Activated T-cell treated with anti-CD3 and anti-CD28 coated beads for 24 hours (primary cell): ENCODE data around the gene NPRL2.

Source experiments
- DNase-seq: peaks from one replicate; pipeline ENCODE4 v3.0.0-alpha.2; 2020; ENCODE audit warnings: low read depth

The NPRL2 gene

DNA sequence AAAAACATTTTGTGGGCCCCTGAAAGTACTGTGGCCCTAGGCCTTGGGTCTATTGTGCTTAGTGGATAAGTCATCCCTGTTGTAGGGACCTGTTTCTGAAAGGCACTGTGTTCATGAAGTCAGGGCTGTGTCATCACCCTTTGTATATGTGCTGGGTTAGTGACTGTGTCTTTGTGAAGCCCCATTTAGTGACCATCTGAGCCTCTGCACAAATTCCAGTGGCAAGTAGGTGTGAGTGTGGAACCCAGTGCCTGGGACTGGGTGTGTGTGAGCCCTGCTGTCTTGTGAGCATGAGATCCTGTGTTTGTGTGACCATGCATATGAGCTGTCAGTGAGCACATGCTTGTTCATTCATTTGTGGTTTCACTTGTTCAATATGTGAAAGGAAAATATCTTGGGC is 46.0 kb downstream of the NPRL2 start:
- DNase-seq = no peak

DNA sequence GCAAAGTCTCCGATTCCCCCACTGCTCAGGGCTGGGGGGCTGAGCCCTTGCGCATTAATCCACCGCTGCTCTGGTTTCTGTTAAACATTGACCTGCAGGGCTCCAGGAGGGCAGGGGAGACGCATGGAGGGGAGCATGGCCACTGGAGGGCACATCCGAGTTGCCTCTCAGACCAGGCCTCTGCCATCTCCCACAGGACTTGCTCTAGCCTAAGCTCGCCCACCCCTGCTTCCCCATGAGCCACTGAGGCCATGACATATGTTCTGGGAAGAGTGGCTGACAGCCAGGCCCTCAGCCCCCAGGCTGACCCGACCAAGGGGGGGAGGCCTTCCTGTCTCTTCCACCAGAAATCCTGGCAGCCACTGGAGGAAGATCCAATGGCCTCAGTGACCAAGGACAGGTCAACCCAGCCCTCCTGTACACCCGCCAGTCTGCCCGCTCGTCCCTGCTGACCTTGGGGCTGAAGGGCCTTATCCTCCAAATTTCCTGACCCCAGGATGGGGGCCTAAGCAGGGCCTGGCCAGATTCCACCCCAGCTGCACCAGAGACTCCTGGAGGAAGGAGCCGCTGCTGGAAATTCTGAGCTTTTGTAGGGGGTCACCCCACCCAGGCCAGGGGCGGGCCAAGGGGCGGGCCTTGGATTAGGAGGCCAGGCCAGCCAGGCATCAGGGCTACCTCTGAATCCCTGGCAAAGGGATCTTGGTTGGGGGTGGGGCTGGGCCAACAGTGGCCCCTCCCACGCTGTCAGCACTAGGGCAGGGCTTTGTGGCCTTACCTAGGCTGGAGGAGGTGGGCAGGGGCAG is 47.4 kb downstream of the NPRL2 start, which contains the start of gene HYAL1:
HYAL1 (minus strand) TSS at position 562 of the 803 bp plus-strand sequence. CDS start 618 bp downstream, outside the sequence.
- DNase-seq = no peak

DNA sequence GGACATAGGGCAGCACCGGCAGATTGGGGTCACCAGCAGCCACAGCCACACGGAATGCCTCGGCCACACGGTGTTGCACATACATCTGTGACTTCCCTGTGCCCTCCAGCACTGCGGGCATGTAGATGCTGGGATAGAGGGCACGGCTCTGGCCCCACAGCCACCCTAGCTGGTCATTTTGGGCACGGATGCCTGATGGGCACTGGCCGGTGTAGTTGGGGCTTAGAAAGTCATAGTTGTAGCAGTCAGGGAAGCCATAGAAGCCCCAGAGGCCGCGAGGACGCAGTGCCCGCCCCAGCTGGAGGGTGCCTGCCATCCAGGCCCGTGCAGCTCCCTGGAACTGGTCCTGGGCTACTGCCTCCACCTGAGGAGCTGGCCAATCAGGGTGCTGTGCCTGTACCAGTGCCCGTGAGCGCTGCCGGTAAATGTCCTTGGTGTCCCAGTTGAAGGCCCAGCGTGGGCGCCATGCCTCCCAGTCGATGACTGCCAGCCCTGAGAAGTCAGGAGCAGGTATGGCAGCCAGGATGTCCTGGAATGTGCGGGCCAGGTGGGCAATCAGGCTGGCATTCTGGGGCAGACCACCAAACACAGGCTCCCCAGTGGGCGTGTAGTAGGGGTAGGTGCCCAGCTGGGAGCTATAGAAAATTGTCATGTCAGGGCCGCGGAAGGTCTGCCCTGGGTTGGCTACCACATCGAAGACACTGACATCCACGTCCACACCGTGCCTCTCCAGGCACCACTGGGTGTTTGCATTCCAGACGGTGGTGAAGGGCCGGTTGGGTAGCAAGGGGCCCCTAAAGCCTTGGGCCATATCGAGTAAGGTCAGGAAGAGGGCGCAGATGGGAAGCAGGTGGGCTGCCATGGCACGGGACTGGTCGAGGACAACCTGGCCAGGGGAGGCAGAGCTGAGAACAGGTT is 48.2 kb downstream of the NPRL2 start:
- no peak for DNase-seq

DNA sequence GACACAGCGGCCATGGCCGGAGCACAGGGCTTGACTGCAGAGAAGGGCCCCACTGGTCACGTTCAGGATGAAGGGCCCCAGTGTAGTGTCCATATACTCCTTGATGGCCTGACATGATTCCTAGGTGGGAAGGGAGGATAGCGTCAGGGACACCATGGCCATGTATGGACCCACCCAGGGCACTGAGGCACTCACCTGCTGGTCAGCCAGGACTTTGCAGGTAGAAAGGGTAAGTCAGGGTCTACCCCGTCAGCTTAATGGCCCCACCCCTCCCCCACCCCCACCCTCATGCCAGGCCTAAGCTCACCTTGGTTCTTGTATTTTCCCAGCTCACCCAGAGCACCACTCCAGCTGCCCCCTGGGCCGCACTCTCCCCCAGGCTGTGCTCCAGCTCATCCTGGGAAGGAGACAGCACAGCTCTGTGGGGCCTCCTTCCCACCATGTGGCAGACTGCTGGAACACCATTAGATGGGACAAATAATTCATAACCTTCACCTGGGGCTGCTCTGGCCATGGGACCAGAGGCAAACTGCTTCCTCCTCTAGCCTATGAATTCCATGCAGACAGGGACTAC is 49.8 kb downstream of the NPRL2 start:
- DNase-seq = no peak

DNA sequence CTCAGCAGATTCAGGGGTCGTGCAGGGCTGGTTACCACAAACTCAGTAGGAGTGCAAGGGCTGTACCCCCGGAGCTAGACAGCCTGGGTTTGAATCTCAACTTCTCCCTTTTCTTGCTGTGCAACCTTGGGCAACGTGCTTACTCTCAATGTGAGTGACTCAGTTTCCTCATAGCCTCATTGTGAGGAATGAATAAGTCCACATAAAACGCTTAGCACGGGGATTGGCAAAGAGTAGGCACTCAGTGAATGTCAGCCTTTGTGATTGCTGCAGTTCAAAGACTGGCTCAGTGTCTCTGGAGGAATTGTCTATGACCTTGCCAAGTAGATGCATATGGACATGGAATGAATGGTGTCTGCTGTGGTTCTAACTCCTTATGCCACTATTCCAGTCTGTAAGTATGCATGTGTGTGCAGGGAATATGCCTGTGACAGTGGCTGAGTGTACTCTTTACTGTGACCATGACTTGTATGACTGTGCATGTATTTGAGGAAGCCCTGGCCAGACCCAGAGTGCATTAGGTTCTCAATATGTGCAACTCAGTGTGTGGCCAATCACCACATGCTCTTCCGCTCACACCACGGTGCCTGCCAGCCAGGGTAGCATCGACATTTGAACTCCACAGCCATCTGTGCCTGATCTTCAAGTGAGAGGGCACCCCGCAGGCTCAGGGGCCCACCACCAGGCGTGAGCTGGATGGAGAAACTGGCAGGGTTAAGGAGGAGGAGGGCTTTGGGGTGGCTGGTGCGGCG is 50.5 kb downstream of the NPRL2 start:
- DNase-seq = no peak

DNA sequence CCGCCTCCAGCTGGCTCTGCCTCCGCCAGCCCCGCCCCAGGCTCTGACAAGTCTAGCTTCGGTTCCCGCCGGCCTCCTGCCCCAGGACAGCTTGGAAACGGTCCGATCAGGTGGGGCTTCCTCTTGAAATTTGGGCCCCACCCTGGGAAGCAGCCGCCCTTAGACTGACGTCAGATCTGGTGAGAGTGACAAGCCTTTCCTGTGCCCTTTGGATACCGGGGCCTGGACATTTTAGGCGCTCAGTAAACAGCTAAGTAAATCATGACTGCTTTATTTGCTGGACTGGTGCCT is 51.0 kb downstream of the NPRL2 start:
- DNase-seq = no peak

DNA sequence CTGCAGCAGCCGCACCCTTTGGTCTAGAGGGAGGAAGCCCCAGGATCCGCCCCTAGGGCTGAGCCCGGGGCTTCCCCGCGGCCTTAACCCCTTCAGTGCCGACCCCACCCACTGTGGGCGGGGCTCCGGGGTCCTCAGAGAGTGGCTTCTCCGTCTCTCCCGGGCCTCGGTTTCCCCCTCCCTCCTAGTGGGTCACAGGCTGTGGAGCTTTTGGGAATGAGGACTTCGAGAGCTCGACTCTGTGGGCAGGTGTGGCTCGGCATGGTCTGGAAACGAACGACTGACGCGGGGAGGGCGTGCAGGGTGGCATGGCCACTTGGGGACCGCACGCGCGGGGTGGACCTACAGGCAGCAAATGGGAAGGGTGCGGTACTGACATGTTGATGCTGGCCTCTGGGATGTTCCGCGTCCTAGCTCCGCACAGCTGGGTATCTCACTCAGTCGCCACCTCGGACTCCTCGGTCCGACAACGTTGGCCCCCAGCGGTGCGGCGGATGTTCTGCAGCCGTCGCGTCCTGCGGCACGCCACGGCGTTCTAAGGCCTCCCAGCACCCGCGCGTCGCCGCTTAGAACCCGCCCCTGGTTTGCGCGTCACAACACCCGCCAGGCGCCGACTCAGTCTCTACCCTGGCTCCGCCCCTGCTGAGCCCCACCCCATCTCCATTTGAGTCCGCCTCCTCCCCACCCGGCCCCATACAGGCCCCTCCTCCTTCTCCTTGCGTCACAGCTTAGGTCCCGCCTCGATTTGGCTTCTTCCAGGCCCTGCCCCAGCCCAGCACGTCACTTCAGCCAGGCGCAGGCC is 51.5 kb downstream of the NPRL2 start, which contains the start of the genes HYAL3 and NAA80:
HYAL3 (minus strand) TSS at position 570 of the 802 bp plus-strand sequence. CDS start 3,803 bp downstream, outside the sequence.
NAA80 (minus strand) TSS at position 570 of the 802 bp plus-strand sequence. CDS start 1,942 bp downstream, outside the sequence.
- DNase-seq = peak; percentile 98

DNA sequence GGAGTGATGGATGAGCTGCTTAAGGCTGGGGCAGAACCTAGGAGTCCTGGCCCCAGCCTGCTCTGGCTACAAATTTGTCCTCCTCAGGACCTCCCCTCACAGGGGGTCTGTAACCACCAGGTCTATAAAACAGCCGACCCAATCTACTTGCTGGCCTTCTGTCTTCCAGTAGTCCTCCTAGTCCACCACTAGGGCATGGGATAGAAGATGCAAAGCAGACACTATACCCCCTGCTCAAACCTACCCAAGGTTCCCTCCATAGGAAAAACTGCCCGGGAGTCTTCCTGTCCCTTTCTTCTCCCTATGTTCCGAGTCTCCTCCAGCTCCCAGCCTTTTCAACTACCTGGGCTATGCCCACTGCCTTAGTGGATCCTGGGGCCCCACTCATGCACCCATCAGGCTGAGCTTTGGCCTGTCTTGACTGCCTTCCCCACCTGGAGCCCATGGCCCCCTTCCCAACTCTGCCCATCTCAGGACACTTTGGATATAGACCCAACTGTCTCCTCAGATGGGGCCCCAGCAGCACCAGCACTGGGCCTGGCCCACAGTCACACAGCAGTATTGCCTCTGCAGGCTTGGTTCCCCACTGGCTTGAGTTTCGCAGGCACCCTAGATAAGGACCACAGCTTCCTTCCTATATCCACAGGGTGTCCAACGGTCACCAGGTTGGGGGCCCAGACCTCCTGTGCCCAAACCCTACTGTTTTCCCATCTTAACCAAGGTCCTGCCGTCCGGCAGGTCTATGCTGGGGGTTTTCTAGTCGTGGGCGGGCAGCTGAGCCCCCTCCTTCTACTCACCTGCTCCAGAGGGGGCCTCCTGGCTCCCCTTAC is 52.5 kb downstream of the NPRL2 start:
- no peak for DNase-seq

DNA sequence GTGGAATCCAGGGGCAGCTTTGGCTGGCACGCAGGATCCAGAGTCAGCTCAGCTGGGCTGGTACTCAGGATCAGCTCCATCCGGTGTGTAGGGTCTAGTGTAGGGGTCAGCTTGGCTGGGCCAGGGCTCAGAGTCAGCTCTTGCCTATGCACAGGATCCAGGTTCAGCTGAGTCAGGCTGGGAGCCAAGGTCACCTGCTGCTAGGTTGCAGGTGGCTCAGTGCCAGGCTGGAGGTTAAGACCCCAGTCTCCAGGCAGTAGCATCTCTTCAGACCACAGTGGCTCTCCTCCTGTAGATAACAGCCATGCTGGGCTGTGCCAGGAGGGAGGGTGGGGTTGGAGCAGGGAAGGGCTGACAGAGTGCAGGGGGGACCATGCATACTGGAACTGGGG is 53.2 kb downstream of the NPRL2 start:
- no peak for DNase-seq
